Measurements from ENCODE around the gene RANBP3L.
"Not testable (repeated sequence)": the region's sequence is repeated elsewhere in the genome, so short reads cannot be mapped to it uniquely, and the experiment has no call there.

The RANBP3L gene, protein sequence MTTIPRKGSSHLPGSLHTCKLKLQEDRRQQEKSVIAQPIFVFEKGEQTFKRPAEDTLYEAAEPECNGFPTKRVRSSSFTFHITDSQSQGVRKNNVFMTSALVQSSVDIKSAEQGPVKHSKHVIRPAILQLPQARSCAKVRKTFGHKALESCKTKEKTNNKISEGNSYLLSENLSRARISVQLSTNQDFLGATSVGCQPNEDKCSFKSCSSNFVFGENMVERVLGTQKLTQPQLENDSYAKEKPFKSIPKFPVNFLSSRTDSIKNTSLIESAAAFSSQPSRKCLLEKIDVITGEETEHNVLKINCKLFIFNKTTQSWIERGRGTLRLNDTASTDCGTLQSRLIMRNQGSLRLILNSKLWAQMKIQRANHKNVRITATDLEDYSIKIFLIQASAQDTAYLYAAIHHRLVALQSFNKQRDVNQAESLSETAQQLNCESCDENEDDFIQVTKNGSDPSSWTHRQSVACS

DNA sequence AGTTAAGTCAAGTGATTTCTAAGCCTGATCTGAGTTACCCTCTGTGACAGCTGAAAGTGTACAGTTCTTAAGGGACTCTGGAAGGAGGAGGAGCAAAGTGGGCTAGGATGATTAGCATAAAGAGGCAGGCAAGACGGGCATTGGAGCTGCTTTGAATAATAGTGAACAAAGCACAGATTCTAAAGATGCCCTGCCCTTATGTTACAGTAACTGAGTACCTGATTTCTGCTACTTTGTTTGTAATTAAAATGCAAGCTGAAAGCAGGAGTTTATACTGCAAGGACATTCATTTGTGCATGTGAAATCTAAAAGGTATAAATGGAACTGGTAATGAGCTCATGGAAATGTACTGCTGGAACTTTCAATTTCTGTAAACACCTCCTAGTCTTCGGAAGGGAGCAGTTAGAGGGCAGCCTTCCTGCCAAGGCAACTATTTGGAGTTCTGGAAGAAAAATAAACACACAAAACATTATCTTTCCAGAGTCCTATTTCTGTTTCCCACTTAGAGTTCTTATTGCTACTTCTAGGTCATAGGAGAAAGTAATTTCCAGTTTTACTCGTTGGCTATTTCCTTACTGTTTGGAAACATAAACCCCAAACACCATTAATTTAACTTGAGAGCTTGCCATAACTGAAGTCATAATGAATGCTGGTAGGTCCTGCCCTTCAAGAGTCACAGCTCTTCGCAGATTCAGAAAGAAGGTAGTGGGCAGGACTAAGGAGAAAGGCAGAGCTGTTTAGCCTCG lies at the start of gene RANBP3L:
TSS of gene RANBP3L (minus strand) at position 45 of the 746 bp plus-strand sequence. CDS start 486 bp downstream, outside the sequence.
- no peak for DNase-seq

DNA sequence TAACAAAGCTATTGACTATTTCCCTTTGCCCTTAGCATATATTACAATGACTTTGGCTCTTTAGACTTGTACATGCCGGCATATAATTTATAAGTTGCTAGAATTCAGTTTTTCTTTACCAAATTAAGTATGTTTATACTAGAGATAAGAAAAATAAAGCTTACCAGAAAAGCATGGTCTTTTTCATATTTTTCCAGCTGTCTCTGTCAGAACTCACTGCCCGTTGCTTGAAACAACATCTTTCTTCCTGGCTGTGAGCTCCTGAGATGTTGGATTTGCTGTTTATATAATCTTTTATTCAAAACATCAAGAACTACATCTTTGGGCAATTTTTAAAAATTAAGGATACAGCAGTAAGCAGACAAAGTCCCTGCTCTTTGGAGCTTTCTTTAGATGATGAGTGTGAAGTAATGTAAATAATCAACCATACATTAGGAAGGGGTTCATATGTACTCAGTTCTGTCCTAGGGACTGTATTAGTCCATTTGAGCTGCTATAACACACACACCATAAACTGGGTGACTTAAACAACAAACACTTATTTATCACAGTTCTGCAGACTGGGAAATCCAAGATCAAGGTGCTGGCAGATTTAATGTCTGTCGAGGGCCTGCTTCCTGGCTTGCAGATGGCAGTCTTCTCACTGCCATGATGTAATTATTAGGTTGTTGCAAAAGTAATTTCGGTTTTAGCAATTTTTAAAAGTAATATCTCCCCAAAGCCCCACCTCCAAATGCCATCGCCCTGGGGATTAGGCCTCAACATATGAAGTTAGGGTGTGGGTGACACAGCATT lies 45.4 kb upstream of the RANBP3L start:
- DNase-seq, result no peak

DNA sequence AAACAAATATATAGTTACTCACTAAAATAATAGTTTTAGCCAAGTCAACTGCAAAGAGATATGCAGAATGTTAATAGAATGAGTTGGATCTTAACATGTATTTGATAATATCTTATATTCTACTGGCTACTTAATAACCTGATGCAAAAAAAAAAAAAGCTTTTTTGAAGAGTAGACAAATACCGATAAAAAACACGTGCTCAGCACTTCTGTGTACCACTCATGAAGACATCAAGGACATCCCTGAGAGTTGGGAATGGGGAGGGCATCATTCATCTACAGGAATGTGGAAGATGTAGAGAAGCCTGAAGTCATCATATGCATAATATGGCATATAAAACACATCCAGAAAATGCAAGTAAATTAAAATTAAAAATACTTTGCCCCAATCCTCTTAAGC lies 43.2 kb upstream of the RANBP3L start:
- DNase-seq, result no peak

DNA sequence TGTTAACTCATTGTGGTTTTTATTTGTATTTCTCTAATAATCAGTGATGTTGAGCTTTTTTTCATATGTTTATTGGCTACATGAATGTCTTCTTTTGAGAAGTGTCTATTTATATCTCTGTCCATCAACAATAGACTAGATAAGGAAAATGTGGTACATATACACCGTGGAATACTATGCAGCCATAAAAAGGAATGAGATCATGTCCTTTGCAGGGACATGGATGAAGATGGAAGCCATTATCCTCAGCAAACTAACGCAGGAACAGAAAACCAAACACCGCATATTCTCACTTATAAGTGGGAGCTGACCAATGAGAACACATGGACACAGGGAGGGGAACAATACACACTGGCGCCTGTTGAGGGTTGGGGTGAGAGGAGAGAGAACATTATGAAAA lies 40.0 kb upstream of the RANBP3L start:
- not testable (repeated sequence) for DNase-seq

DNA sequence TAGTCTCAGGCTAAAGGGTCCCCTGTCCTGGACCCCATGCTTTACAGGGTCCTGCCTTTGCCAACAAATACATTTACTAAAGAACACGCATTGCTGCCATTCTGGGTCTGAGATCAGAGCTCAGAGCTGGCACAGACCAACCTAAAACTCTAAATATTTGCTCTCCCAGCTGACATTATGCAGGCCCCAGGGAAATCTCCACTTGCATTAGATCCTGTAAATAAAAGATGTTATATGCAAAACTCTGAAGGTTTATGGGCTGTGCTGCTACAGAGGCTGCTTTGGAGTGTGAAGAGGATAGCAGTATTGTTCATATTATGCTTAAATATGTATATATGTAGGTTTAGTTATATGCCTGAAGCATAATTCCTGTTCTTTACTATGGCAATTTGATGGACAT lies 35.9 kb upstream of the RANBP3L start:
- DNase-seq, result no peak

DNA sequence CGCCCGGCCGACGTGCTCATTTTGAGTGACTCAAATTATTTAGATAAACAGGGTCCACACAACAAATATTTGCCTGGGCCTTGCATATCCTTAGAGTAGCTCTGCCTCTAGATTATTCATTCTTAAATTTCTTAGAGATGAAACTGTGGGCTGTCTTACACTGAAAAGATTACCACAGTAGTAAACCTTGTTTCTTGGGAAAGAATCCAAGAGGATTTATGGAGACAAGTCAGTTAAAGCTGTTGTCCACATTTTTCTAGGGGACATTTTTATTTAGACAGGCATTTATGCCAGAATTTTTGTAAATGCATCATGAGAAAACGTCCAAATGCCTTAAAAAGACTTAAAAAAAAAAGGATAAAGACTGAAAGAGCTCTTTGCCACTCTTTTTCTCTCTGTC lies 32.6 kb upstream of the RANBP3L start:
- DNase-seq, result no peak

DNA sequence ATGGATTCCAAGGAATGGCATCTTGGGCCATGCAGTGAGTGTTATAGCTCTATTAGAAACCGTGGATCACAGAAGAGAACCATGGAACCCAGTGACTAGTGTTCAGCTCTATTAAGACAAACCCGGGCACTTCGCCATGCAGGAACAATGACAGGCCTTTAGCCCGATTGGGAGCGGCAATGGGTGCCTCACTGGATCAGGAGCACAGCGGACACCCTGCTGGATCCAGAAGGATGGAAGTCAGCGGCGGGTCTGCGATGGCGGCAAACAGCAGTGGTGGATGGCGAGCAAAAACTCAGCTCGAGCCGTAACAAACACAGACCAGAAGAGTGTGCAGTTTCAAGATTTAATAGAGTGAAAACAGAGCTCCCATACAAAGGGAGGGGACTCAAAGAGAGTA lies 31.0 kb upstream of the RANBP3L start:
- not testable (repeated sequence) for DNase-seq

DNA sequence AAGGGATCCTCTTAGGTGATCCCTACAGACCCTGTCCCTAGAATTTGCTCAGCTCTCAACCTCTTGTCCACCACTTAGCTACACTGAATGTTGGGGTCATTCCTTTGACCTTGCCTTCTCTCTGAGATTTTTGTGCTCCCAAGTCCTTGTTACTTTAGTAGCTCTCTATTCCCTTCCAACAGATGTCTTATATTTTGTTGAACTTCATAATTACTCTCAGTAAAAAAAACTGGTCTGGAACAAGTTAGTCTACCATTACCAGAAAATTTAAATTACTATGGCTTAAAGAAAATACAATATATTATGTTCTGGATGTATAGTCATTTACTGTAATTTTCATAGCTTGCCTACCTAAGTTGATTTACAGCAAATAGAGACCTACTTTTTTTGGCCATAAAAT lies 23.5 kb upstream of the RANBP3L start:
- no peak for DNase-seq

DNA sequence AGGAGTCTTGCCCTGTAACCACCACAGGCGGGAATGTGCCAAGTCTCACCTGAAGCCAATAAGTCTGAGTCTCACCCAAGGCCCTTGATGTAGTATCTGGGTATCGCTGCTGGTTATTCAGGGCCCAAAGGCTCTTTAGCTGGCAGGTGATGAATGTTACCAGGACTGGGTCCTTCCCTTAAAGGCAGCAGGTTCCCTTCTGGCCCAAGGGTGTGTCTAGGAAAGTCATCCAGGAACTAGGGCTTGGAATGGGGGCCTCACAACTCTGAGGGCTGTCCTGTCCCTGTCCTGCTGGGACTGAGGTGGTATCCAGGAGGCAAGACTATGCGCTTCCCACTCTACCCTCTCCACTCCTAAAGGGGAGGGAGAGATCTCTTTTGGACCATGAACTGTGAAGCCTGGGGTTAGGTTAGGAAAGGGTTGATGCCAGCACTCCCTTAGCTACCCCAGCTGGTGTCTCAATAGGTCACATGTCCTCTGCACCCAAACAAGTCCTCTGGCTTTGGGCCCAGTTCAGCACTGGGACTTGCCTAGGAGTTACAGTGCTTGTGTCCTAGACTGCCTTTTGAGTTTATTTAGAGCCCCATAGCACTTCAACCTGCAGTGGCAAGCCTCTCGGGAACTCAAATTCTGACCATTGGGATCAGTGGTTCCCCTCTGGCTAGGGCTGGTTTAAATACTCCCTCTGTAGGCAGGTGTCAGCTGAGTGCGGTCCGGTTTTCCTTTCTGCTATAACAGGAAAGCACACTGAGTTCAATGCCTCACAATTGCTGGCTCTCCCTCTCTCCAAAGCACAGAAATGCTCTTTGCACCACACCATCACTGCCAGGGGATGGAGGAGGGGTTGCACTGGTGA lies 22.5 kb upstream of the RANBP3L start:
- no peak for DNase-seq

DNA sequence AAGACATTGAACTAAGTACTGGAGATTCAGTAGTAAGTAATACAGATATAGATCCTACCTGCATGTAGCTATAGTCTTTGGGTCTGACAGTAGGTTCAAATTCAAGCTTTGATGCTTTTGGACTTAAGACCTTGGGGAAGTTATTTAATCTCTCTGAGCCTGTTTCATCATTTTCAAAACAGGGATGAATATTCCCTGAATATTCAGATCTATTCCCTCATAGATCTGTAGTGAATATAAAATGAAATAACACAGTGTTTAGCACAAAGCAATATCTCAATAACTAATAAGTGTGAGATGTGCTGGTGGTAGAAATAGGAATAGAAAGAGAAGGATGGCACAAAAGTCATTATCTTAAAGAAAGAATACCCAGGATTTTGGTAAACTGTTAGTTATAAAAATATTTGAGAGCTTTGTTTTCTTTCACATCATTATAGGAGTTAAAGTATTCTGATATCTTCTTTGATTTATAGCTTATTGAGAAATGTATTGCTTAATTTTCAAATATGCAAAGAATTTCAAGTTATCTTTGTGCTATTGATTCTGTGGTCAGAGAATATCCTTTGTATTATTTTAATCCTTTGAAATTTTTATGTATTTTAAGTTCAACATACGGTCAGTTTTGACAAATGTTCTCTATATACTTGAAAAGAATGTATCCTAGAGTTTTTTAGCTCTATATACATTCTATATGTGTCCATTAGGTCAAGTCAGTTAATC lies 11.4 kb upstream of the RANBP3L start:
- DNase-seq, result no peak

DNA sequence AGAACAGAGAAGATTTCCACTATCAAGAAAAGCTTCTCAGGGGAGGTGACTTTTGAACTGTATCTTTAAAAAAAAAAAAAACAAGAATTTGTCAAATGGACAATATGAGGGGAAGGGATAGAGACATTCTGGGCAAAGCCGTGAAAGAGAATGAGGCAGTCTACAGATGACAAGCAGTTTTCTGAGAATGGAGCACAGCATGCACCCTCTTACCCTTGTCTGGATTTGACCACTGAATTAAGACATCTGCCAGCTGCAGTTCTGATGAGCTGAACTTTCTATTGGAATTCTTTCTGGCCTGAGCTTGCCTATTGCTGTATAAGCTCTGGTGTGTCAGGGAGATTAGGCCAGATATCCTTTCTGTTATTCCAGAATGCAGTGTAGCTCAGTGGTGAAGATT lies 10.3 kb upstream of the RANBP3L start:
- no peak for DNase-seq

DNA sequence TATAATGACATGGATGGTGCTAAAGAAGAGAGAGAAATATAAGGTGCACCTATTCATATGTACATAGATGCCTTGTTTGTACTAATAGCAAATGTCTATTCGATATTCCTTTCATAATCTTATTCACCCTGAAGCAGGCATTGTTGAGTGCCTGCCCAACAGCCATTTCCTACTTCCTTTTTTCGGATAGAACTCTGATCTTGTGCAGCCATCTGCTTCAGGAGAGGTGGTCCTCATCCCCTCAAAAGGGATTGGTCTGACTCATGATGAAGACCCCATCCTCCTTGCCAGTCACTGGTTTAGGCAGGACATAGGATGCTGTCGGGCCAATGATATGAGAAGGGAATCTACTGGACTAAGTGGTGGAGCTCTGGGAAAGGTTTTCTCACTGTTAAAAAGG lies 8.4 kb upstream of the RANBP3L start:
- DNase-seq, result no peak

DNA sequence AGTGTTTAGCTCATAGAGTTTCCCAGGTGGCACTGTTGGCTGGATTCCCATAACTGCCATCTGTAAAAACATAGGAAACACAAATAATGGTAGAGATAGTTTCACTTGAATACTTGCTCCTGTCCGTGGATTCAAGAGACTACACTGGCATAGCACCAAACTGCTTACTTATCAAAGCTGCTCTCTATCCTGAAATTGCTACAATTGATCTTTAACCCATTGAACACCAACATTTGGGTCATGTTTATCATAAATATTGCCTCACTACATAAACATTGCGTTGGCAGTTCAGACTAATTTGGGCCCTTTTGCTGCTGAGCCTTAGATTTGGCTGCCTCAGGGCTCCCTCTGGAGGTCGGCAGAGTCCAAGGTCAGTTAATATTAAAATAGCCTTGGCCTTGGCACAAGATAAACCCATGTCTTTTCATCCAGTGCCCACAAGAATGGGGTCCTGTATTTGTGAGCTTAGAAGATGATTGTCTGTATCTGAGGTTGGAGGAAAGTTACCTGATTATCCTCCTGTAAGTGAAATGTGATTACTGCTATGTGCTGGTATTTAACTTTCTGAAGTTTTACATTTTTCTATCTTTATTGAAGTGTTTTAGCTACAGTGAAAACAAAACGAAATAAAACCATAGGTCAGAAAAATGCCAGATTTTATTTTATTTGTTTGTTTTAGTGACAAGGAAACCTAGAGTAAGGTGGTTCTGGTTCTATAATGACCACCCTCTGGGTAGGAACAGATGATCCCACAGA lies 4.0 kb upstream of the RANBP3L start:
- no peak for DNase-seq

DNA sequence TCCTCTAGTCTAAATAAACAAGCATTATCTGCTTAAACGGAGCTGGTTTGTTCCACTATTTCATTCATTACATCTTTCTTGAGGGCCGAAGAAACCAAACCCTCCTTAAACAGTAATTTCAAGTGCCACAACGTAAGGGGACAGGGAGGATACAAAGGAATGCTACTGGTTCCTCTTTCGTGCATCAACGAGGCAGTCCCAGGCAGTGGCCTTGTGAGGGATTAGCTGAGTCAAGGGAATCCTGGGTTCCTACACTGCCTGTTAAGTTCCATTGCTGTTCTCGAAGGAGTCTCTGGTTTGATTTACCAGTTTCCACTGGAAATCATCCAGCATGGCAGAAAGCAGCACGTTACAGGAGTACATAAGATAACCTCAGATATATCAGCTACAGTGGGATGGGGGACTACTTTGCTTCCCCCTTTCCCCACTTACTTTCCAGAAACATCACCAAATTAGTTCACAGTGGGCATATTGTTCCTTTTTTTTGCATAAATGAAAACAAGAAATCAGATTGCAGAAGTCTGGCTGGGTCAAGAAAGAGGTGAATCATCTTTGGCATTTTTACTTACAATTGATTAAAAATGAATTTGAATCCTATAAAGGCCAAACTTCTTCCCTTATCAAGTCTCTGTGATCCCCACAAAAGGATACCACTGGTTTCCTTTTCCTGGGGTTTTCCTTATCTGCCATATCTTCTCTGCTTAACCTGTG lies 2.5 kb upstream of the RANBP3L start:
- no peak for DNase-seq

DNA sequence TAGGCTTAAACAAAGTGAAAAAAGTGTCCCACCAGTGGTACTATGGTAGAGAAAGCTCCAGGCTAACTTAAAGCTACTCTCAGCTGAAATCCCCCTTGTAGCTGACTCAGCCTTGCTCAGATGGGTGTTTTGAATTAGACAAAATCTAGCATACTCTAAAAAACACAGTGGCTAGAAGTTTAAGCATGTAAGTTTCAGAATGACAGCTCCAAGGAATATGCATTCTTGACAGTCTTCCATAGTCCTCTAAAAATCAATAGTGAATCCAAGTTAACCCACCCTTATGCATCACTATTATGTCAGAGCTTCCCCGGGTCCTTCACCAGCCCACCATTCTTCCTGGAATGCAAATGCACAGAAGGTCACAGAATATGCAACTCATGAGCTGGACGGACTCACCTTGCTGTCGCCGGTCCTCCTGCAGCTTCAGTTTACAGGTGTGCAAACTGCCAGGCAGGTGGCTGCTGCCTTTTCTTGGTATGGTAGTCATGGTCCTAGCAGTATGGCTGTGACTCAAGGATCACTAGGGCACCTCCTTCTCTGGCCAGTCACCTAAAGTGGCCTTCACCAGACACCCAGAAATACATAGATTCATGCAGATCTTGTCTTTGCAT lies 668 bp downstream of the RANBP3L start:
- DNase-seq, result no peak

DNA sequence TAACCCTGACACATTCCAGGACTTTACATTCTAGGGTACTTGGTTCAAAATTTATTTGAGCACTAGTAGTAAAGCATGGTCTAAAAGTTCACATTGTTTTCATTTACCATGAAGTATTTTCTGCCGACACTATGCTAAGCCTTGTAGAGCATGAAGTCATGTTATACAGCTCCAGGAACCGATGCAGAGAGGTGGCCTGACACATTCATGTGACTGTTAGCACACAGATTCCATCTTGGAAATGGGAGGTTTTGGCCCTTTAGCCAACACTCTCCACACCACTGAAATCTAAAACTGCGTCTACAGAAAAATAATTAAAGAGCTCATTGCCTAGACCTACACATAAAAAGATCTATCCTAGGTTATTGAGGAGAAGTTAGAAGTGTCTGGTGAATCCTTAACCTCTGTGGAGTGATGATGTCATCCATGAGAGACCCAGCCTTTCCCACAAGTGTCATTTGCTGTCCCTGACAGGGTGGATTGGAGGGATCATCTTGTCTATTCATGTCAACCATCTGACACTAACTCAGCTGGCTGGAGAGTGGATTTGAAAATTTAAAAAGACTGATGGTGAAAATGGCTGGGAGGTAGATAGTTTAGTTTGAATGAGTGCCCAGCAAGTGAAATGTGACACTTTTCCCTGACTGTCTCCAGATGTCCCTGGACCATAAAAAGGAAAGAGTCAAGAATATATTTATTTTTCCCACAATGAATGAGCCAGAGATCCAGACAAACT lies 1.3 kb downstream of the RANBP3L start:
- no peak for DNase-seq

DNA sequence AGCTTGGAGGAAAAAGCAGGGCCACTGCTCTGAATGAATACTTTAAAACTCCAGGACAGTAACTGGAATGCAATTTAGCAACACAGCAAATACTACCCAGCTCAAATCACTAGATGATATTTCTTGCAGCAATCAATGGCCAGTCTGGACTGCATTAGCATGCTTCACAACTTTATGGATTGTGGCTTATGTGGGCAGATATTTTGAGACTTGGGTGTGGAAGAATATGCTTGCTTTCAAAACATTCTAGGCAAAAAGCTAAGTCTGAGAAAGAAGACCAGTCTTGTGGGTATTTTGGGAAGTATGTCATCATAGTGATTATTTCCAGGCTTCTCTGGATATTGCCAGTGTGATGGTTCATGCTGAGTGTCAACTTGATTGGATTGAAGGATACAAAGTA lies 3.1 kb downstream of the RANBP3L start:
- no peak for DNase-seq

DNA sequence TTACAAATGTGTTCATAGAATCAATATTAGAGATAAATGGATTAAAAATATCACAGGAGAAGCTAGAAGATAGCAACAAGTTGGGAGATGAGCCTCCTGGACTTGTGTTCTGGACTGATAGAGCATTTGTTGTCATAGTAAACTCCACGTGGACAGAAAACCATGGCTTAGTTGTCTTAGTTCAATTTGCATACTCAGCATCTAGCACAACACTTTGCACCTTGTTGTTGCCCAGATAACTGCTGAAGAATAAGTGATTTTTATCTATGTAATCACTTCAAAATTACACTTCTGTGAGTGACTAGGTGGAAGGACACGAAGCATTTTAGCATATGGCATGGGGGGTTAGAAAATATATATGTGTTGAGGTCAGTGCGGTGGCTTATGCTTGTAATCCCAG lies 4.0 kb downstream of the RANBP3L start:
- no peak for DNase-seq

Measured in GOT3 (cell line).